Upper lobe of right lung (tissue), 1 donor: ENCODE measurements around the gene TFCP2. TPM values are rescaled to one million over a fixed set of nuclear protein-coding genes. Genes with fewer than 3 reads are reported as not detected.

Experiments
- ATAC-seq: fragments of 200-7000 bp; cut with Tn5 transposase; one replicate; pipeline ENCODE4 v1.9.1; 2020; ENCODE audit warnings: mild to moderate bottlenecking, moderate library complexity
- DNase-seq: peaks from one replicate; pipeline ENCODE4 v3.0.0-alpha.2; 2020
- H3K27ac ChIP-seq: fragments of 200-600 bp; one replicate; pipeline ENCODE4 v1.8.0; 2022
- H3K27me3 ChIP-seq: fragments of 200-600 bp; one replicate; pipeline ENCODE4 v1.8.0; 2022; ENCODE audit warnings: mild to moderate bottlenecking
- H3K36me3 ChIP-seq: fragments of 200-600 bp; one replicate; pipeline ENCODE4 v1.8.0; 2022
- H3K4me1 ChIP-seq: fragments of 200-600 bp; one replicate; pipeline ENCODE4 v1.8.0; 2022
- H3K4me3 ChIP-seq: fragments of 200-600 bp; one replicate; pipeline ENCODE4 v1.8.0; 2022; ENCODE audit warnings: mild to moderate bottlenecking
- H3K9me3 ChIP-seq: fragments of 200-600 bp; one replicate; pipeline ENCODE4 v1.8.0; 2022
- intact Hi-C: fragments of 100-400 bp; cut with DNase I; formaldehyde crosslinking; loops from one replicate; pipeline ENCODE4 v1.11.0; 2022
- total RNA-seq: library from RNA; stranded (reverse); fragmentation: NEBNext Ultra II Directional; extraction: Animal tissue kit (Norgen Biotek cat#: 25700); gene quantifications from one replicate; pipeline ENCODE4 v1.2.1, GENCODE V29; 2021
- TF ChIP-seq, protein P1 (sequence below): fragments of 200-600 bp; IDR thresholded peaks from one replicate; pipeline ENCODE4 v1.8.0; 2022; ENCODE audit warnings: antibody characterized with exemption
- donor health status: DM: no; HTN: yes; CAD: no; lungs with severe emphysema.

Gene TFCP2
- total RNA-seq, 1 donor from 2014 or later, result 25.0 TPM

GRCh38 chr12:51192284-51192671, 19.3 kb upstream of the TFCP2 start:
- TF ChIP-seq, protein P1, sequence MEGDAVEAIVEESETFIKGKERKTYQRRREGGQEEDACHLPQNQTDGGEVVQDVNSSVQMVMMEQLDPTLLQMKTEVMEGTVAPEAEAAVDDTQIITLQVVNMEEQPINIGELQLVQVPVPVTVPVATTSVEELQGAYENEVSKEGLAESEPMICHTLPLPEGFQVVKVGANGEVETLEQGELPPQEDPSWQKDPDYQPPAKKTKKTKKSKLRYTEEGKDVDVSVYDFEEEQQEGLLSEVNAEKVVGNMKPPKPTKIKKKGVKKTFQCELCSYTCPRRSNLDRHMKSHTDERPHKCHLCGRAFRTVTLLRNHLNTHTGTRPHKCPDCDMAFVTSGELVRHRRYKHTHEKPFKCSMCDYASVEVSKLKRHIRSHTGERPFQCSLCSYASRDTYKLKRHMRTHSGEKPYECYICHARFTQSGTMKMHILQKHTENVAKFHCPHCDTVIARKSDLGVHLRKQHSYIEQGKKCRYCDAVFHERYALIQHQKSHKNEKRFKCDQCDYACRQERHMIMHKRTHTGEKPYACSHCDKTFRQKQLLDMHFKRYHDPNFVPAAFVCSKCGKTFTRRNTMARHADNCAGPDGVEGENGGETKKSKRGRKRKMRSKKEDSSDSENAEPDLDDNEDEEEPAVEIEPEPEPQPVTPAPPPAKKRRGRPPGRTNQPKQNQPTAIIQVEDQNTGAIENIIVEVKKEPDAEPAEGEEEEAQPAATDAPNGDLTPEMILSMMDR, result no peak
- Histone ChIP-seq H3K36me3 (peaks cover 16% of the 10 kb centered on the region), H3K4me3 (no peak overlapping the region), H3K4me1 (no peaks in the 10 kb centered on the region), H3K27me3 (no peaks in the 10 kb centered on the region), H3K9me3 (no peaks in the 10 kb centered on the region), H3K27ac (no peak overlapping the region)
- intact Hi-C loops, result no loop called here
- no peak for DNase-seq
- no peak for ATAC-seq

- H3K36me3 ChIP-seq, result peaks cover 16% of the 10 kb centered on the region
- intact Hi-C loops, result no loop called here
- TF ChIP-seq, protein P1, result no peak
- H3K9me3 ChIP-seq, result no peaks in the 10 kb centered on the region
- H3K27ac ChIP-seq, result no peak overlapping the region
- ATAC-seq, result no peak
- no peak overlapping the region for H3K4me3 ChIP-seq
- DNase-seq, result no peak
- no peaks in the 10 kb centered on the region for H3K27me3 ChIP-seq
- H3K4me1 ChIP-seq, result no peaks in the 10 kb centered on the region
Observed at GRCh38 chr12:51191516-51192283, 18.8 kb upstream of the TFCP2 start.

- Histone ChIP-seq H3K9me3 (no peaks in the 10 kb centered on the region), H3K36me3 (peaks cover 16% of the 10 kb centered on the region), H3K4me3 (no peak overlapping the region), H3K27ac (no peak overlapping the region), H3K27me3 (no peaks in the 10 kb centered on the region), H3K4me1 (no peaks in the 10 kb centered on the region)
- intact Hi-C loops, result no loop called here
- TF ChIP-seq, protein P1, result no peak
- DNase-seq (no peak), ATAC-seq (no peak)
Observed at GRCh38 chr12:51190820-51191219, 17.9 kb upstream of the TFCP2 start.

DNA sequence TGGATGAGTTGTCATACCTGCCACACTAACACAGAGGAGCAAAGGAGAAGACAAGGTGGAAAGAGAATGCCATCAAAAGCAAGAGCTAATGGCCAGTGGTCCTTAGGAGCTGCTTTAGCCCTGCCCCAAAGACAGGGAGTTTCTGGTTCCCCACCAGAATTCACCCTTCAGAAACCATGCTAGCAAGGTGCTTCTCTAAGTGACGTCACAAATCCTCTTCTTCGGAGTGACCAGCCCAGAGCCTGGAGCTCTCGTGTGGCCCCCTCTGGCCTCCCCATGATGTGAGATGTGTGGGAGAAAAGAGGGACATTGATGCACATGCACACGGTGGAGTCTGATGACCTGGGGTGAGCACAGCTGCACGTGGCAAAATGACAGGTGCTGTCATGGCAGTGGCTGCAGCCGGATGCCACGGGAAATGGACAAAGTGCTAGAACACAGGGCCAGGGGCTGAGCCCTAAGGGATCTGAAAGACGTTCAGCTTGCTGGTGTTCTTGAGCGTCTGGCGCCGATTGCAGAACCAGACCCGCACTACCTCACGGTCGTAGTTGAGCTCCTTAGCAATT, 16.9 kb upstream of the TFCP2 start:
- intact Hi-C loops, result no loop called here
- no peak for DNase-seq
- no peaks in the 10 kb centered on the region for H3K9me3 ChIP-seq
- no peak for ATAC-seq
- peaks cover 16% of the 10 kb centered on the region for H3K36me3 ChIP-seq
- H3K27me3 ChIP-seq, result no peaks in the 10 kb centered on the region
- TF ChIP-seq, protein P1, result no peak
- no peaks in the 10 kb centered on the region for H3K4me1 ChIP-seq
- no peak overlapping the region for H3K27ac ChIP-seq
- H3K4me3 ChIP-seq, result no peak overlapping the region

- Histone ChIP-seq H3K9me3 (no peaks in the 10 kb centered on the region), H3K27ac (no peak overlapping the region), H3K4me1 (no peaks in the 10 kb centered on the region), H3K4me3 (no peak overlapping the region), H3K27me3 (no peaks in the 10 kb centered on the region), H3K36me3 (peaks cover 16% of the 10 kb centered on the region)
- intact Hi-C loops, result no loop called here
- ATAC-seq (no peak), DNase-seq (no peak)
- TF ChIP-seq, protein P1, result no peak
Observed at GRCh38 chr12:51188359-51189051, 15.6 kb upstream of the TFCP2 start.
